GM21825 (cell line): ENCODE measurements around the gene TRIP11.

Experiments
- ATAC-seq: cut with Tn5 transposase; IDR thresholded peaks from one replicate; pipeline ENCODE4 v1.9.1; 2021; ENCODE audit warnings: mild to moderate bottlenecking, moderate library complexity; ENCODE audit not compliant: unreplicated experiment

TRIP11 gene

GRCh38 chr14:91926131-91926890, 113.5 kb downstream of the TRIP11 start:
- no peak for ATAC-seq

- ATAC-seq, result no peak
Measured at GRCh38 chr14:91925727-91926121, 114.1 kb downstream of the TRIP11 start.

GRCh38 chr14:91925001-91925726, 114.7 kb downstream of the TRIP11 start:
- no peak for ATAC-seq

DNA sequence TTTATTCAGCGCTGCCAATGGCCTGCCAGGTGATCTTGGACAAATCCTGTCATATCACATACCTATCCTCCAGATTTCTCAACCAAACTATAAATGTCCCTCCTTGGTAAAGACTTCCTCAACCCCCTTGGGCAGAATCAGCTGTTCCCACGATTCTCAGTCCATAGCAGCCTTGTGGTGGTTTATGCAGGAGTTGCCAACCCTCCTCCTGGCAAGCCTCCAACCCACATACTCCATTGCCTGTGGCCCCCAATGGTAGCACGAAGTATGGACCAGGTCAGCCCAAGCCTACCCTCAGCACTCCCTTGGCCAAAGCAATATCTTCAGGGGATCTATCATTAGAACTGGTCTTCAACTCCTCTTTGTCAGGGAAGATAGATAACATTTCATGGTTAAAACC, 119.3 kb downstream of the TRIP11 start:
- ATAC-seq, result no peak

GRCh38 chr14:91919814-91920213, 120.0 kb downstream of the TRIP11 start:
- no peak for ATAC-seq

GRCh38 chr14:91918186-91918883, 121.5 kb downstream of the TRIP11 start:
- ATAC-seq, result no peak
